Activated gamma-delta T cell treated with anti-CD3 and anti-CD28 coated beads, Interleukin-2, amount 50 U/mL, for 16 hours (primary cell): ENCODE results near the gene SRM.
"Not testable (repeated sequence)": the region's sequence is repeated elsewhere in the genome, so short reads cannot be mapped to it uniquely, and the experiment has no call there.

Experiments
- DNase-seq: peaks from one replicate; pipeline ENCODE4 v3.0.0-alpha.2; 2020; ENCODE audit warnings: low read depth

The SRM gene

DNA sequence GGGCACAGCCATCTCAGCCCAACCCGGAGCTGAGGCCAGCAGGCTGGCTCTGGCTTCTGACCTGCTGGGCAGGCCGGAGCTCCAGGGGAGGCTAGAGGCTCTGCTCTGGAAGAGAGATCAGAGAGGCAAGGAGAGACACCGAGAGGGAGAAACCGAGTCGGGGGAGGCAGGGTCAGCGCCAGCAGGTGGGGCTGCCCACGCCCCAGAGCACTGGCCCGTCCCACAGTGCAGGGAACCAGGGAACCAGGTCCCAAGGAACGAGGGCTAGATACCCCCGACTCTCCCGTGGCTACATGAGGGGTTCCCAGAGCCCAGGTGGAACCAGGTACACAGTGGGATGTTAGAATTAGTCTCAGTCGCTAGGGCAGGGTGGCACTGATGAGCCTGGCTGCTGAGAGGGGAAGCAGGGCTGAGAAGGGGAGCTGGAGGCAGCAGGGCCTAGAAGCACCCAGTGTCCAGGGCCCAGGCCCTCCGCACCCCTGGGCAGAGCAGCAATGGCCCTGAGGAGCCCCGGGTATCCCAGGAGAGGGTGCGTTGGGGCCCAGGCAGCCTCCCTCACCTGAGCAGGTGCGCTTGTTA, 14.9 kb downstream of the SRM start:
- no peak for DNase-seq

DNA sequence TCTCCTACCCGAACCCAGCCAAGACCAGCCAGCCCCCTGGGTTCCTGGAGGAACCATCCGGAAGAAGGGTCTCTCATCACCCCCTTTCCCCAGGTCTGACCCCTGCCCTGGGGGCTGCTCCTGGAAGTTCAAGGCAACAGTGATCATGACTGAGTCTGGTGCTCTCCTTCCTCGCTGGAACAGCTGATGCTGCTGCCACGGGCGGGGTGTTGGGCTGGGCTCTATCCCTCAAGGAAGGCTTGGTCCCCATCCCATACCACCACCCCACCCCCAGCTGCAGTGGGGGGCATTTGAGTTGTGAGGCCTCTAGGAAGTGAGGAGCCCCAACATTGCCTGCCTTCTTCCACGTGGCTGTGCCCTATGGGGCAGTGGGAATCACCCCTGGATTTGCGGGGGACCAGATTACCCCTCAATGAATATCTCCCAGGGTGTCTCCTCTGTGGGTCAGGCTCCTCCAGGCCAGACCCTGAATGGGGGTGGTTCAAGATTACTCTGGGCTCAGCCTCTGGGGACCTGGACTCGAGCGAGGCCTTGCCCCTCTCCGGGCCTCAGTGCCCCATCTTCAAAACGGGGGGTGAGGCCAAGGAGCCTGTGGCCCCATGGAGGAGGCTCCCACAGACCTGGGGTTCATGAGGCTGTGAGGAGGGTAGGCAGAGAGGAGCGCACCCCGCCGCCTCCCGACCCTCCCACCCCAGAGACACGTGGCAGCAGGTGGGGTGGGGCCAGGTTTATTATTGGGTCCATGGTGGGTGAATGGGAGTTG, 15.6 kb downstream of the SRM start:
- DNase-seq = no peak

DNA sequence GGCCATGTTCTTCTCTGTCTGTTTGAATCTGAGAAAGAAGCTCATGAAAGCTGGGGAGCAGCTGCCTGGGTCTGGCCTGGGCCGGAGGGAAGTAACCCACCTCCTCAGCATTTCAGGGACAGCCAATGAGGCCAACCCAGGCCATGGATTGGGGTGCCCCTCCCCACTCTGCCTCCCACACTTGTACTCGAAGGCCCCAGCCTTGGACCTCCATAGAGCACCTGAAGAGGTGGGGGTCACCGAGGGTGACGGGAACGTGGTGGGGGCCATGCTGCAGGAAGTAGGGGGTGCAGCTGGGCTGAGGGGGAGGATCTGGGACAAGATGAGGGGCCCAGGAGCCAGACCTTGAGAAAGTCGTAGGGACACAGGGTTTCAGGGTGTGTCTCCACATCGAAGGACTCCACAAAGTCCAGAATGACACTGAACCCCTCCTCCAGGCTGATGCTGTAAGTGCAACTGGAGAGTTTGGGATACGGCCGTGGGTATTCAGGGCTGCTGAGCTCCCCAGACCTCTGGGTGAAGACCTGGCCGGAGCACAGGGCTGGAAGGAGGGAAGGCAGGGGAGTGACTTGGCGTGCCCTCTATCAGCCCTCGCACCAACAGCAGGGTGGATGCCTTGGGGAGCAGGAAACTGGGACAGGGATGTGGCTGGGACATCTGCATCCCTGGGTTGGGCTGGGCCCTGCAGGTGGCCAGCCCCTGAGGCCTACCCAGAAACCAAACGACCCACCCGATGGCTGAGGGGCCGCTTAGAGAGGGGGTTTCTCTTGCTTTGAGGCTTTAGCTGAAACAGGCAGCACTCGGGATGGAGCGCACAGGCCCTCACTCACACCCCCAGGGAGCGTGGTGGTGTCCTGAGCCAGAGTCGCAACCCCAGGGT, 16.6 kb downstream of the SRM start:
- no peak for DNase-seq

DNA sequence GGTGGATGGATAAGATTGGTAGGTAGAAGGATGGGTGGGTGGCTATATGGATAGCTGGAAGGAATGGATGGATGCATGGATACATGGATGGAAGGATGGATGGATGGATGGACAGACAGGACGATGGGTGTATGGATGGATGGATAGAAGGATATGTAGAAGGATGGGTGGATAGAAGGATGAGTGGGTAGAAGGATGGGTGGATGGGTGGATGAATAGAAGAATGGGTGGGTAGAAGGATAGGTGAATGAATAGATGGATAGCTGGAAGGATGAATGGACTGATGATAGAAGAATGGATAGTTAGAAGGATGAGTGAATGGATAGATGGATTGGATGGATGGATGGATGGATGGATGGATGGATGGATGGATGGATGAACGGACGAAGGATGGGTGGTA, 17.8 kb downstream of the SRM start:
- DNase-seq = no peak

DNA sequence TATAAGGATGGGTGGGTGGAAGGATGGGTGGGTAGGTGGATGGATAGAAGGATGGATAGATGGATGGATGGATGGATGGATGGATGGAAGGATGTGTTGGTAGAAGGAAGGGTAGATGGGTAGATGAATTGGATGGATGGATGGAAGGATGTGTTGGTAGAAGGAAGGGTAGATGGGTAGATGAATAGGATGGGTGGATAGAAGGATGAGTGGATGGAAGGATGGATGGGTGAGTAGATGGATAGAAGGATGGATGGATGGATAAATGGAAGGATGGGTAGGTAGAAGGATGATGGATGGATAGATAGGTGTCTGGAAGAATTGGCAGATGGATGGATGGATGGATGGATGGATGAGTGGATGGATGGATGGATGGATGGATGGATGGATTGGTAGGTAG, 18.8 kb downstream of the SRM start:
- no peak for DNase-seq

DNA sequence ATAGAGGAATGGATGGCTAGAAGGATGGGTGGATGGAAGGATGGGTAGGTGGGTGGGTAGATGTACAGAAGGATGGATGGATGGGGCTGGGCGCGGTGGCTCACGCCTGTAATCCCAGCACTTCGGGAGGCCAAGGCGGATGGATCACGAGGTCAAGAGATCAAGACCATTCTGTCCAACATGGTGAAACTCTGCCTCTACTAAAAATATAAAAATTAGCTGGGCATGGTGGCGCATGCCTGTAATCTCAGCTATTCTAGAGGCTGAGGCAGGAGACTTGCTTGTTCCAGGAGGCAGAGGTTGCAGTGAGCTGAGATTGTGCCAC, 19.8 kb downstream of the SRM start:
- not testable (repeated sequence) for DNase-seq

DNA sequence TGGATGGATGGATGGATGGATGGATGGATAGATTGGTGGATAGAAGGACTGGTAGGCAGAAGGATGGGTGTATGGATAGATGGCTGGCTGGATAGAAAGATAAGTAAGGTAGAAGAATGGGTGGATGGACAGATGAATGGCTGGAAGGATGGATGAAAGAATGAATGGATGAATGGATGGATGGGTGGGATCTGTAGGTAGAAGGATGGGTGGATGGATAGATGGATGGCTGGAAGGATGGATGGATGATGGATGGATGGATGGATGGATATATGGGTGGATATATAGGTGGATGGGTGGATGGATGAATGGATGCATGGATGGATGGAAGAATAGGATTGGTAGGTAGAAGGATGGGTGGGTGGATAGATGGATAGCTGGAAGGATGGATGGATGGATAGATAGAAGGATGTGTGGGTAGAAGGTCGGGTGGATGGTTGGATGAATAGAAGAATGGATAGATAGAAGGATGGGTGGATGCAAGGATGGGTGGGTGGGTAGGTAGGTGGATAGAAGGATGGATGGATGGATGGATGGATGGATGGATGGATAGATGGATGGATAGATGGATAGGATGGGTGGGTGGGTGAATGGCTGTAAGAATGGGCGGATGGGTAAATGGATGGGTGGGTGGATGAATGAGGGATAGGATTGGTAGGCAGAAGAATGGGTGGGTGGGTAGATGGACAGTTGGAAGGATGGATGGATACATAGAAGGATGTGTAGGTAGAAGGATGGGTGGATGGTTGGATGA, 20.3 kb downstream of the SRM start:
- no peak for DNase-seq

DNA sequence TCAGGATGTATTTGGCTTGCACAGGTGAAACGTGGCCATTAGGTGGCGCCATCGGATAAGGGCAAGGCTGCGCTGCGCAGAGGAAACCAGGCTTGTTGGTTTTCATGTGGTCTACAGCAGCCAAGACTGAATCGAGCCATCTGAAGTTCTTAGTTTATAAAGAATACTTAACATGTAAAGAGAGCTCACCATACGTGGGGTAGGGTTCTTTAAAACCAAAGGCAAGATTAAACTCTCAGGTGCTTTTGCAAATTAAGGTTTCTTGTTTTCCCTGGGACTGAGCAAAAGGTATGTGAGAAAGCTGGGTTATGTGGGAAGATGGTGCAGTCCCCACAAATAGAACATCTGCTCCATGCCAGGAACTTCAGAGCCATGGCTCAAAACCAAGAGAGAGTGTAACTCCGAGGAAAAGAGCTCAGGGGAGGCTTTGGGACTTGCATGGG, 22.1 kb downstream of the SRM start:
- DNase-seq = peak; percentile 86

DNA sequence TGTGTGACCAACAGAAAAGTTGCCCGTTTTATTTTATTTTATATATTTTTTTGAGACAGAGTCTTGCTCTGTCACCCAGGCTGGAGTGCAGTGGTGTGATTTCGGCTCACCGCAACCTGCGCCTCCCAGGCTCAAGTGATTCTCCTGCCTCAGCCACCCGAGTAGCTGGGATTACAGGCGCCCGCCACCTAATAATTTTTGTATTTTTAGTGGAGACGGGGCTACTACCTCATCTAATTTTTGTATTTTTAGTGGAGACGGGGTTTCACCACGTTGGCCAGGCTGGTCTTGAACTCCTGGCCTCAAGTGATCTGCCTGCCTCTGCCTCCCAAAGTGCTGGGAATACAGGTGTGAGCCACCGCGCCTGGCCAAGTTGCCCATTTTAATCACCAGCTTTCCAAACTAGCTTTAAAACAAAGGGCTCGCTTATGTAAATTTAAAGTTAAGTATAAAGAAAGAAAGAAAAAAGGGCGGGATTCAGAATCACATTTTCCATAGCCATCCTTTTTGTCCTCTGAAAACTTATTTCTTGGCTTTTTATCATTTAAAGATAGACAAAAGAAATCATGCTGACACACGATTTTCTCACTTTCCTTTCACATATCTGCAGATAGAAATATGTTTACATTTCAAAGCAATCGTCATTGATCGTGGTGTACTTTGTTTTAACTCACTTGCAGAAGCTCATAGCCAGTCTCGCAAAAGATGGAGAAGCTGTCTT, 22.6 kb downstream of the SRM start:
- DNase-seq = not testable (repeated sequence)

DNA sequence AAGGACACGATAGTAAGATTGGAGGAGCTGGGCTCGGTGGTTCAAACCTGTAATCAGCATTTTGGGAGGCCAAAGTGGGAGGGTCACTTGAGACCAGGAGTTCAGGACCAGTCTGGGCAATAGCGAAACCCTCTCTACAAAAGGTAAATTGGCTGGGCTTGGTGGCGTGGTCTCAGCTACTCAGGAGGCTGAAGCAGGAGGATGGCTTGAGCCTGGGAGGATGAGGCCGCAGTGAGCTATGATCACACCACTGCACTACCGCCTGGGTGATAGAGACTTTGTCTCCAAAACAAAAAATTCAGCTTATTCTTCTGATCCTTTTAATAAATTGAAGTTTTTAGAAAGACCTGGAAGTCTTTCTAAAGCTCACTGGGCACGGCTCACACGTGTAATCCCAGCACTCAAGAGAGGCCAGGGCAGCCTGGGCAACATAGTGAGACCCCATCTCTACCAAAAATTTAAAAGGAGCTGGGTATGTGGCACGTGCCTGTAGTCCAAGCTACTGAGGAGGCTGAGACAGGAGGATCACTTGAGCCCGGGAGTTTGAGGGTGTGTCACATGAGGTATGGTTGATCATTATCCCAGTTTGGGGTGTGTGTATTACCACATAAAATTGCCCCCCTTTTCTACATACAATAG, 28.1 kb downstream of the SRM start:
- DNase-seq = no peak

DNA sequence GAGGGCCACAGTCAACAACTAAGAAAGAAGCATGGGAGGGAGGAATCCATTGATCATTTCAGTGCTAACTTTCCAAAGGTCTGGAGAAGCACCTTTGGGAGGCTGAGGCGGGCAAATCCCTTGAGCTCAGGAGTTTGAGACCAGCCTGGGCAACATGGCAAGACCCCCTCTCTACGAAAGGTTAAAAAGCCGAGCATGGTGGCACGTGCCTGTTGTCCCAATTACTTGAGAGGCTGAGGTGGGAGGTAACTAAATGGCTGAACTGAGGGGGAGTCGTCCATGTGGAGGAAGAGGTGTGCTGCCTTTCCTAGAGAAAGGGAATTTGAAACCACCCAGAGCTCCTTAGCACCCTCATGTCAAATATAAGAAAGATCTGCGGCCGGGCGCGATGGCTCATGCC, 29.0 kb downstream of the SRM start:
- no peak for DNase-seq

DNA sequence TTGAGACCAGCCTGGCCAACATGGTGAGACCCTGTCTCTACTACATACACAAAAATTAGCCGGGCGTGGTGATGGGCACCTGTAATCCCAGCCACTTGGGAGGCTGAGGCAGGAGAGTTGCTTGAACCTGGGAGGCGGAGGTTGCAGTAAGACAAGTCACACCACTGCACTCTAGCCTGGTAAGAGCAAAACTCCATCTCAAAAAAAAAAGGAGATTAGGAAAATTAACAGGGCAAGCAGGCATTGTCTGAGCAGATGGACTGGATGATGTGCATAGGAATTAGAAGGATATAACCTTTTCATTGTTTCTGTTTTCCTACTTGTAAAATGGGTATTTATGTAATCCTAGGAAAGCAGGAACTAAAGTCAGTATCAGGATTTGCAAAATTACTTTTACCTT, 31.8 kb downstream of the SRM start:
- no peak for DNase-seq

DNA sequence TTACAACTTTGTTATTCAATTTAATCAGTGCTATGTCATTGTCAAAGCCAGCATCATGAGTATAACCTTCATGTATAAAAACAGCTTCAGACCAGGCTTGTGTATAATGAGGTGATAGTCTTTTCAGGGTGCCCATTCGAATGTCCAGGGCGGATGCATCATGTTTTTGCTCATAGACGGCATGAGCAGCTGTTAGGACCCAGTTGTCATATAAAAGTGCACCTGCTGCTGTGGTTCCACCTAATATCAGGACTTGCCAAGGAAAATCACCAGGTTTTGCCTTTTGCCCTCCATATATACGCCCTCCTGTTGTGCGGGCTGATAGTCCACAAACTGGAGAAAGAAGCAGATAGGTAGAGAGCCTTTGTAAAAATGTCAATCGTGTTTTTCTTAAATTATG, 32.5 kb downstream of the SRM start:
- no peak for DNase-seq

DNA sequence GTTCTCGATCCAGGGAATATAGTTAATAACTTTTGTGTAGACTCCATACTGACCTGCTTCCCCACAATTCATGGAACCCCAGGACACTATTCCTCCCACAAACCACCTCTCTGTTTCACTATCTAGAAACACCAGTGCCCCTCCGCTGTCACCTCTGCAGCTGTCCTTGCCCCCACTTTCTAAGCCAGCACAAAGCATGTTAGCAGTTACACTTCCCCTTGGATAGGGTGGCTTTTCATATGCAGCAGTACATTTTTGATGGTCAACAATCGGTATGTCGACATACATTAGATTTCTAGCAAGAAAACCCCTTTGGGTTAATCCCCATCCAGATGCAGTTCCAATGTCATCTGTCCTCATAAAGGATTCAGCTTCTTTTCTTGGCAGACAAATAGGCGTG, 32.9 kb downstream of the SRM start:
- no peak for DNase-seq

DNA sequence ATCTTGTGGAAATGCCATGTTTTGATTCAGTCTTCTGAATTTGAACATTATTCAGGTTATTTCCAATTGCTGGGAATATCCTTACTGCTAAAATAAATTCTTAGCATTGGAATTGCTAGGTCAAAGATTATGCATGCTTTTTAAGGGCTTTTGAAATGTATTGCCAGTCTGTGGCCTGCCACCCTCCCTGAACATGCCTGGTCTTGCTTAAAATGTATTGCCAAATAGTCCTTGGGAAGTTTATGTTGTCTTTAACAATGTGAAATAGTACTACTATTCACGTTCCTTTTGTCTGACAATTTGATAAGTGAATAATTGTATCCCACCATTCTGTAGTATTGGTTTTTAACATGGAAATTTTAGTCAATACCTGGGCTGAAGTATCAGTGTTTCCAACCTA, 33.8 kb downstream of the SRM start:
- no peak for DNase-seq

DNA sequence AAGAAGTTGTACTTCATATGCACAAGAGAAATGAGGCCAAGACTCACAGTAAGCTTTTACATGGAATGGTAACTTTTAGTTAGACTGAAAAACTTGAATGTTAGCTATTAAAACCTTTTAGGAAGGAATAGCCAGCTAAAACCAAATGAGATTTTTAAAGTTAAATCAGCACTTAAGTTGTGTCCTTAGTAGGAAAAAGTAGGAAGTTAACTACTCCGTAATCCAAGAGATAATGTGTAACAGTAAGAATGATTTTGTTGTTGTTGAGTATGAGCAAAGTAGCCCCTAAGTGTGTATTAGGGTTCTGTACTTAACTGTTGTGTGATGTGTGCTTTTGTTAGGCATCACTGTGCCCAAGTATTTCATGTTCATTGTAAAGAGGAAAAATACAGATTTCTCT, 34.2 kb downstream of the SRM start:
- no peak for DNase-seq

DNA sequence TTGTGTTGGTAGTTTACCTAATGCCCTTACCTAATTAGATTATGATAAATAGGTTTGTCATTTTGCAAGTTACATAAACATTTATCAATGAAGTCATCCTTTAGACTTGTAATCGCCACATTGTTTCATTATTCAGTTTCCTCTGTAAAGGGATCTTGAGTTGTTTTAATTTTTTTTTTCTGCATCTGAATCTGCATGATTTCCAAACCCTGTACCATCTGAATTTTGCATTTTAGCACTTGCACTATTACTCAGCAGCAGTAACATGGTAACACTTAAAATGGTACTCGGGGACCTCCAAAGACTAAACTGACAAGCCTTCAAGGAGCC, 35.0 kb downstream of the SRM start:
- DNase-seq = no peak

DNA sequence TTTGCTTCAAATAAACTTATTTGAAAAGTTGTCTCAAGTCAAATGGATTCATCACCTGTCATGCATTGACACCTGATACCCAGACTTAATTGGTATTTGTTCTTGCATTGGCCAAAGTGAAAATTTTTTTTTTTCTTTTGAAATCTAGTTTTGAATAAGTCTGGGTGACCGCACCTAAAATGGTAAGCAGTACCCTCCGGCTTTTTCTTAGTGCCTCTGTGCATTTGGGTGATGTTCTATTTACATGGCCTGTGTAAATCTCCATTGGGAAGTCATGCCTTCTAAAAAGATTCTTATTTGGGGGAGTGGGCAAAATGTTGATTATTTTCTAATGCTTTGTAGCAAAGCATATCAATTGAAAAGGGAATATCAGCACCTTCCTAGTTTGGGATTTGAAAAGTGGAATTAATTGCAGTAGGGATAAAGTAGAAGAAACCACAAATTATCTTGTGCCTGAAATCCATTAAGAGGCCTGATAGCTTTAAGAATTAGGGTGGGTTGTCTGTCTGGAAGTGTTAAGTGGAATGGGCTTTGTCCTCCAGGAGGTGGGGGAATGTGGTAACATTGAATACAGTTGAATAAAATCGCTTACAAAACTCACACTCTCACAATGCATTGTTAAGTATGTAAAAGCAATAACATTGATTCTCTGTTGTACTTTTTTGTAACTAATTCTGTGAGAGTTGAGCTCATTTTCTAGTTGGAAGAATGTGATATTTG, 35.5 kb downstream of the SRM start:
- no peak for DNase-seq

DNA sequence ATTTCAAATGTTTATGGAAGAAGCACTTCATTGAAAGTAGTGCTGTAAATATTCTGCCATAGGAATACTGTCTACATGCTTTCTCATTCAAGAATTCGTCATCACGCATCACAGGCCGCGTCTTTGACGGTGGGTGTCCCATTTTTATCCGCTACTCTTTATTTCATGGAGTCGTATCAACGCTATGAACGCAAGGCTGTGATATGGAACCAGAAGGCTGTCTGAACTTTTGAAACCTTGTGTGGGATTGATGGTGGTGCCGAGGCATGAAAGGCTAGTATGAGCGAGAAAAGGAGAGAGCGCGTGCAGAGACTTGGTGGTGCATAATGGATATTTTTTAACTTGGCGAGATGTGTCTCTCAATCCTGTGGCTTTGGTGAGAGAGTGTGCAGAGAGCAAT, 36.6 kb downstream of the SRM start:
- DNase-seq = no peak

DNA sequence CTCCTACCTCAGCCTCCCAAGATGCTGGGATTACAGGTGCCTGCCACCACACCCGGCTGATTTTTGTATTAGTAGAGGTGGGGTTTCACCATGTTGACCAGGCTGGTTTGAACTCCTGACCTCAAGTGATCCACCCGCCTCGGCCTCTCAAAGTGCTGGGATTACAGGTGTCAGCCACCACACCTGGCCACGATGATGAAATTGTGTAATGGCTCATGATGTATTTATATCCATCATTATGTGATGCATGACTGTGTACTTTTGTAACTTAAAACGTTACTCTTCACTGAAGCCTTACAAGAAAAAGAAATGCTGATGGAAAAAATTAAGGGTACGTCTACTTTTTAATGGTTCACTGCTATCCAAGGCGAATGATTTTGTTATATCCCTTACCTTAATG, 39.8 kb downstream of the SRM start:
- DNase-seq = no peak

DNA sequence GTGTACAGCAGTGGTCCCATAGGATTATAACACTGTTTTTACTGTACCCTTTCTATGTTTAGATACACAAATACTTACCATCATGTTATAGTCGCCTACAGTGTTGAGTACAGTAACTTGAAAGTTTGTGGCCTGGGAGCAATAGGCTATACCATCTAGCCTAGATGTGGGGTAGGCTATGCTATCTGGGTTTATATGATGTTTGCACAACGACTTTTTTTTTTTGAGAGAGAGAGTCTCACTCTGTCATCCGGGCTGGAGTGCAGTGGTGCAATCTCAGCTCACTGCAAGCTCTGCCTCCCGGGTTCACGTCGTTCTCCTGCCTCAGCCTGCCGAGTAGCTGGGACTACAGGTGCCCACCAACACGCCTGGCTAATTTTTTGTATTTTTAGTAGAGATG, 40.5 kb downstream of the SRM start:
- not testable (repeated sequence) for DNase-seq
